Nephron progenitor cell (in vitro differentiated cells): ENCODE measurements around the gene EZH2.
A peak's percentile ranks its signal among the peaks of the same experiment; 100 is the strongest.

Experiments used
- DNase-seq: peaks from one replicate; pipeline ENCODE4 v3.0.0; 2021
- H3K27ac Mint-ChIP-seq: 2 replicates; pipeline ENCODE4 v1.8.0; 2021; ENCODE audit warnings: mild to moderate bottlenecking, moderate library complexity, mixed read lengths
- H3K27me3 Mint-ChIP-seq: 2 replicates; pipeline ENCODE4 v1.8.0; 2021; ENCODE audit warnings: mild to moderate bottlenecking, low read depth, mixed read lengths; ENCODE audit not compliant: poor library complexity
- H3K36me3 Mint-ChIP-seq: 2 replicates; pipeline ENCODE4 v1.8.0; 2021; ENCODE audit warnings: low read depth, mixed read lengths
- H3K4me1 Mint-ChIP-seq: 2 replicates; pipeline ENCODE4 v1.8.0; 2021; ENCODE audit warnings: mixed read lengths
- H3K4me3 Mint-ChIP-seq: 2 replicates; pipeline ENCODE4 v1.8.0; 2021; ENCODE audit warnings: mild to moderate bottlenecking, moderate library complexity, mixed read lengths
- H3K9me3 Mint-ChIP-seq: 2 replicates; pipeline ENCODE4 v1.8.0; 2021; ENCODE audit warnings: mild to moderate bottlenecking, moderate library complexity, mixed read lengths
- TF ChIP-seq, protein P1 (sequence below): fragments of 200-600 bp; sonication (generic); IDR thresholded peaks from 2 replicates; pipeline ENCODE4 v1.5.0; 2021; ENCODE audit warnings: antibody characterized with exemption

EZH2 gene

DNA sequence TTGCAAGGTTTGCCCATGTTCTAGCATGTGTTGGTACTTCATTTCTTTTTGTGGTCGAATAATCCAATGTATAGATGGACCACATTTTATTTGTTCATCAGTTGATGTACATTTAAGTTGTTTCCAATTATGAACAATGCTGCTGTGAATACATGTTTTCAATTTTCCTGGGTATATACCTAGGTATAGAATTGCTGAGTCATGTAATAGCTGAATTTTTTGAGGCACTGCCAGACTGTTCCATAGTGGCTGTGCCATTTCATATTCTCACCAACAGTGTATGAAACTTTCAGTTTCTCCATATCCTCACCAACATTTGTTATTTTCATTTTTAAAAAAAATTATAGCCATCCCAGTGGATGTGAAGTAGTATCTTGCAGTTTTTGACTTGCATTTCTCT lies 90.5 kb downstream of the EZH2 start:
- H3K27ac Mint-ChIP-seq = no peak overlapping the region
- H3K36me3 Mint-ChIP-seq = peaks cover 94% of the 10 kb centered on the region
- H3K4me3 Mint-ChIP-seq = no peak overlapping the region

DNA sequence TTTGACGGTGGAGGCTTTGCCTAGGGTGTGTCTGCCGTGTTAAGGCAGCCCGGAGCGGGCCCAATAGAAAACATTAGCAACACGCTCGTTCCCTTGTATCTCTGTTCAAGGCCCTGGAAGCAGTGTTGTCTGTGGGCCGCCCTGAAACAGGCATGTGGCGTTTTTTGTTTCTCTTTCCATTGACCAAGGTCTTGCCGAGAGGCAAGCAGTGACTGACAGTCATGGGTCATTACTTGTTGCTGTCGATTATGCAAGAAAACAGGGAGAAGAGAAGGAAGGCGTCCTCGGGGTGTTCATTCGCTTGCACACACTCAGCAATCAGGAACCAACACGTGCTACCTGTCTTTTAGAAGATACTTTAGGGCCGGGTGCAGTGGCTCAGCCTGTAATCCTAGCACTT lies 92.5 kb downstream of the EZH2 start:
- Mint-ChIP-seq H3K27me3 (no peaks in the 10 kb centered on the region), H3K27ac (no peak overlapping the region), H3K4me1 (no peaks in the 10 kb centered on the region), H3K9me3 (peaks cover 9% of the 10 kb centered on the region), H3K4me3 (no peak overlapping the region), H3K36me3 (peaks cover 92% of the 10 kb centered on the region)
- no peak for DNase-seq
- TF ChIP-seq, protein P1, sequence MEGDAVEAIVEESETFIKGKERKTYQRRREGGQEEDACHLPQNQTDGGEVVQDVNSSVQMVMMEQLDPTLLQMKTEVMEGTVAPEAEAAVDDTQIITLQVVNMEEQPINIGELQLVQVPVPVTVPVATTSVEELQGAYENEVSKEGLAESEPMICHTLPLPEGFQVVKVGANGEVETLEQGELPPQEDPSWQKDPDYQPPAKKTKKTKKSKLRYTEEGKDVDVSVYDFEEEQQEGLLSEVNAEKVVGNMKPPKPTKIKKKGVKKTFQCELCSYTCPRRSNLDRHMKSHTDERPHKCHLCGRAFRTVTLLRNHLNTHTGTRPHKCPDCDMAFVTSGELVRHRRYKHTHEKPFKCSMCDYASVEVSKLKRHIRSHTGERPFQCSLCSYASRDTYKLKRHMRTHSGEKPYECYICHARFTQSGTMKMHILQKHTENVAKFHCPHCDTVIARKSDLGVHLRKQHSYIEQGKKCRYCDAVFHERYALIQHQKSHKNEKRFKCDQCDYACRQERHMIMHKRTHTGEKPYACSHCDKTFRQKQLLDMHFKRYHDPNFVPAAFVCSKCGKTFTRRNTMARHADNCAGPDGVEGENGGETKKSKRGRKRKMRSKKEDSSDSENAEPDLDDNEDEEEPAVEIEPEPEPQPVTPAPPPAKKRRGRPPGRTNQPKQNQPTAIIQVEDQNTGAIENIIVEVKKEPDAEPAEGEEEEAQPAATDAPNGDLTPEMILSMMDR = no peak

More for the DNA sequence above, 90.5 kb downstream of the EZH2 start:
- Mint-ChIP-seq H3K27me3 (no peaks in the 10 kb centered on the region), H3K4me1 (no peaks in the 10 kb centered on the region), H3K9me3 (peaks cover 9% of the 10 kb centered on the region)
- no peak for DNase-seq
- TF ChIP-seq, protein P1 = no peak

GRCh38 chr7:148790850-148791249 lies 93.2 kb downstream of the EZH2 start:
- peaks cover 88% of the 10 kb centered on the region for H3K36me3 Mint-ChIP-seq
- H3K27ac Mint-ChIP-seq = no peak overlapping the region
- no peak for DNase-seq
- TF ChIP-seq, protein P1 = no peak
- H3K4me3 Mint-ChIP-seq = no peak overlapping the region
- no peaks in the 10 kb centered on the region for H3K27me3 Mint-ChIP-seq
- no peaks in the 10 kb centered on the region for H3K4me1 Mint-ChIP-seq
- peaks cover 9% of the 10 kb centered on the region for H3K9me3 Mint-ChIP-seq

GRCh38 chr7:148790131-148790726 lies 93.9 kb downstream of the EZH2 start:
- peaks cover 88% of the 10 kb centered on the region for H3K36me3 Mint-ChIP-seq
- no peaks in the 10 kb centered on the region for H3K4me1 Mint-ChIP-seq
- DNase-seq = no peak

DNA sequence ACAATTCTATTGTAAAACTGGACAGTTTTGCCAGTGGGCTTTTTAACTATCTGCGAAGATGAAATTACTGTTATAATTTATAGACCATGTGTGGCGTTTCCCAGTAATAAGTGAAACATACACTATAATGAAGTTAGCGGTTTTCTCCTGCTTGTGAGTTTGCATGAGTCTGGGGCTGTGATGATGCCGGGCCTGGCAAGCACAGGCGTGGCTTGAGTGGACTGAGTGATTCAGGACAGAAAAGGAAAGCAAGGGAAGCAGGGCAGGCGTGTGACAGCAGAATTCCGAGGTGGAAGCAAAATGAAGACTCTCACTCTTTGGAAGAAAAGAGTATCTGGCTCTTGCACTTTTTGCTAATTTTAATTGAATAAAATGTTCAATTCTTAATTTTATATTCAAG lies 94.9 kb downstream of the EZH2 start:
- DNase-seq = no peak
- peaks cover 87% of the 10 kb centered on the region for H3K36me3 Mint-ChIP-seq
- no peaks in the 10 kb centered on the region for H3K27me3 Mint-ChIP-seq
- H3K9me3 Mint-ChIP-seq = peaks cover 5% of the 10 kb centered on the region
- H3K4me1 Mint-ChIP-seq = no peaks in the 10 kb centered on the region
- TF ChIP-seq, protein P1 = no peak
- peak overlapping the region; percentile 12 for H3K27ac Mint-ChIP-seq
- H3K4me3 Mint-ChIP-seq = no peak overlapping the region

More at GRCh38 chr7:148790131-148790726, 93.9 kb downstream of the EZH2 start:
- no peak overlapping the region for H3K4me3 Mint-ChIP-seq
- H3K27ac Mint-ChIP-seq = no peak overlapping the region
- no peaks in the 10 kb centered on the region for H3K27me3 Mint-ChIP-seq
- peaks cover 9% of the 10 kb centered on the region for H3K9me3 Mint-ChIP-seq
- TF ChIP-seq, protein P1 = no peak
